WTC11 (cell line): Measurements from ENCODE around the gene SHISA6. TPM values are rescaled to one million over a fixed set of nuclear protein-coding genes. Genes with fewer than 3 reads are reported as not detected.

ENCODE experiments used
- ATAC-seq: fragments of 200-7000 bp; cut with Tn5 transposase; 2 replicates; pipeline ENCODE4 v1.10.0; 2021; ENCODE audit warnings: mild to moderate bottlenecking, moderate library complexity
- CTCF ChIA-PET: fragments of 300-600 bp; sonication (Branson Sonifier 250); formaldehyde crosslinking; loops from one replicate; lab custom pipeline; 2021; ENCODE audit warnings: antibody characterized with exemption; lab: Charles Lee
- POLR2A ChIA-PET: fragments of 350-600 bp; sonication (Branson Sonifier 250); formaldehyde crosslinking; loops from one replicate; lab custom pipeline; 2021; ENCODE audit warnings: antibody characterized with exemption; lab: Charles Lee
- DNase-seq: peaks from one replicate; pipeline ENCODE4 v3.0.0; 2021; ENCODE audit warnings: low spot score
- H3K27ac Mint-ChIP-seq: 2 replicates; pipeline ENCODE4 v1.8.0; 2021; ENCODE audit warnings: mixed read lengths
- H3K27me3 Mint-ChIP-seq: 2 replicates; pipeline ENCODE4 v1.8.0; 2021; ENCODE audit warnings: low read depth, mild to moderate bottlenecking, moderate library complexity, mixed read lengths
- H3K36me3 Mint-ChIP-seq: 2 replicates; pipeline ENCODE4 v1.8.0; 2021; ENCODE audit warnings: mixed read lengths
- H3K4me1 Mint-ChIP-seq: 2 replicates; pipeline ENCODE4 v1.8.0; 2022; ENCODE audit warnings: mixed read lengths
- H3K4me3 Mint-ChIP-seq: 2 replicates; pipeline ENCODE4 v1.8.0; 2021; ENCODE audit warnings: mild to moderate bottlenecking, moderate library complexity, mixed read lengths
- H3K9me3 Mint-ChIP-seq: 2 replicates; pipeline ENCODE4 v1.8.0; 2021; ENCODE audit warnings: mixed read lengths
- CREM ChIP-seq: sonication (generic); formaldehyde crosslinking; IDR thresholded peaks from 2 replicates; pipeline ENCODE4 v1.8.1; 2022; ENCODE audit warnings: mild to moderate bottlenecking, missing genetic modification reagents, moderate library complexity
- GRHL2 ChIP-seq: fragments of 250-450 bp; sonication (Bioruptor Pico); IDR thresholded peaks from 2 replicates; pipeline ENCODE4 v1.8.0; 2022; ENCODE audit warnings: mild to moderate bottlenecking, moderate library complexity; ENCODE audit not compliant: insufficient replicate concordance, severe bottlenecking
- KAT7 ChIP-seq: sonication (generic); formaldehyde crosslinking; IDR thresholded peaks from 2 replicates; pipeline ENCODE4 v1.8.1; 2023; ENCODE audit warnings: missing genetic modification reagents, mild to moderate bottlenecking, borderline replicate concordance
- MLX ChIP-seq: sonication (generic); formaldehyde crosslinking; IDR thresholded peaks from 2 replicates; pipeline ENCODE4 v1.8.1; 2023; ENCODE audit warnings: mild to moderate bottlenecking, missing genetic modification reagents, moderate library complexity
- MXD4 ChIP-seq: fragments of 250-450 bp; sonication (Bioruptor Pico); IDR thresholded peaks from 2 replicates; pipeline ENCODE4 v1.8.0; 2021; ENCODE audit warnings: mild to moderate bottlenecking, moderate library complexity, borderline replicate concordance
- NFE2L1 ChIP-seq: sonication (generic); formaldehyde crosslinking; IDR thresholded peaks from 2 replicates; pipeline ENCODE4 v1.8.1; 2023; ENCODE audit warnings: missing genetic modification reagents
- NR2C2 ChIP-seq: sonication (generic); formaldehyde crosslinking; IDR thresholded peaks from 2 replicates; pipeline ENCODE4 v1.8.0; 2022; ENCODE audit warnings: mild to moderate bottlenecking, missing genetic modification reagents
- PRDM15 ChIP-seq: sonication (generic); formaldehyde crosslinking; IDR thresholded peaks from 2 replicates; pipeline ENCODE4 v1.8.0; 2022; ENCODE audit warnings: missing genetic modification reagents
- RELA ChIP-seq: sonication (generic); formaldehyde crosslinking; IDR thresholded peaks from 2 replicates; pipeline ENCODE4 v1.8.1; 2022; ENCODE audit warnings: missing genetic modification reagents, mild to moderate bottlenecking, borderline replicate concordance
- TCF7 ChIP-seq: sonication (generic); formaldehyde crosslinking; IDR thresholded peaks from 2 replicates; pipeline ENCODE4 v1.8.0; 2022; ENCODE audit warnings: mild to moderate bottlenecking, low read depth, missing genetic modification reagents, moderate library complexity
- USF1 ChIP-seq: sonication (generic); formaldehyde crosslinking; IDR thresholded peaks from 2 replicates; pipeline ENCODE4 v1.8.0; 2022; ENCODE audit warnings: mild to moderate bottlenecking, missing genetic modification reagents
- ZNF121 ChIP-seq: sonication (generic); formaldehyde crosslinking; IDR thresholded peaks from 2 replicates; pipeline ENCODE4 v1.8.0; 2023; ENCODE audit warnings: missing genetic modification reagents
- ZNF219 ChIP-seq: sonication (generic); formaldehyde crosslinking; IDR thresholded peaks from 2 replicates; pipeline ENCODE4 v1.8.0; 2023; ENCODE audit warnings: missing genetic modification reagents, mild to moderate bottlenecking, borderline replicate concordance
- total RNA-seq: library from RNA; stranded (reverse); gene quantifications from 3 replicates; pipeline ENCODE4 v1.2.3, GENCODE V29; 2021
- TF ChIP-seq, protein P1 (sequence below): fragments of 250-450 bp; sonication (Bioruptor Pico); IDR thresholded peaks from 2 replicates; pipeline ENCODE4 v1.9.0; 2021; ENCODE audit warnings: moderate library complexity, mild to moderate bottlenecking, inconsistent platforms, borderline replicate concordance
- TF ChIP-seq, protein P2 (sequence below): sonication (generic); formaldehyde crosslinking; IDR thresholded peaks from 2 replicates; pipeline ENCODE4 v1.8.1; 2023; ENCODE audit warnings: mild to moderate bottlenecking, missing genetic modification reagents
- TF ChIP-seq, protein P3 (sequence below): fragments of 250-450 bp; sonication (Bioruptor Pico); IDR thresholded peaks from 2 replicates; pipeline ENCODE4 v1.9.0; 2021; ENCODE audit warnings: mild to moderate bottlenecking, borderline replicate concordance
- TF ChIP-seq, protein P4 (sequence below): sonication (generic); formaldehyde crosslinking; IDR thresholded peaks from 2 replicates; pipeline ENCODE4 v1.8.1; 2023; ENCODE audit warnings: mild to moderate bottlenecking, moderate library complexity, missing genetic modification reagents
- TF ChIP-seq, protein P5 (sequence below): fragments of 250-450 bp; sonication (Bioruptor Pico); conservative IDR thresholded peaks from 2 replicates; pipeline ENCODE4 v1.9.0; 2021; ENCODE audit warnings: mild to moderate bottlenecking

The SHISA6 gene
- total RNA-seq, 1 experiment from 2014 or later, result 1.1 TPM

DNA sequence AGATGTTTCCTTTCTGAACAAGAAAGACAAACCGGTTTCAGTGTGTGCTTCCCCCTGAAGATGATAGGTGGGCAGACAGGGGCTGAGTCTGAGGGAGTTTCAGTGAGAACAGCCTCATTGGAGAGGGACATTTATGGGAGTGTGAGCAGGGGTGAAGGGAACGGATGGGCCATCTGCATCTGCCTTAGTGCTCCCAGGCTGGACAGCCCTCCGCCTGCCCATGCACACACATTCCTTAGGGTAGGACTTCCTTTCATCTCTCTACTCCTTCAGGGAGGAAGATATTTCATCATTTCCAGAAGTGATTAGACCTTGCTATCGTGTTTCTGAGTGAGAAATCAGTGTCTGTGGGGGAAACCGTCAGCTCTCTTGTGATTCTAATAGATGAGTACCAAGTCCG, 3.8 kb downstream of the SHISA6 start:
- ATAC-seq, result no peak
- Mint-ChIP-seq H3K9me3 (peaks cover 61% of the 10 kb centered on the region), H3K27ac (no peak overlapping the region), H3K27me3 (peaks cover 42% of the 10 kb centered on the region), H3K4me3 (no peak overlapping the region), H3K36me3 (peaks cover 59% of the 10 kb centered on the region), H3K4me1 (no peaks in the 10 kb centered on the region)
- TF ChIP-seq RELA (CRISPR knock-in tag) (no peak), MXD4 (no peak), PRDM15 (no peak), ZNF219 (no peak), GRHL2 (CRISPR knock-in tag) (no peak), KAT7 (CRISPR knock-in tag) (no peak), USF1 (no peak), TCF7 (CRISPR knock-in tag) (no peak), MLX (no peak), NFE2L1 (no peak)
- TF ChIP-seq, protein P1, sequence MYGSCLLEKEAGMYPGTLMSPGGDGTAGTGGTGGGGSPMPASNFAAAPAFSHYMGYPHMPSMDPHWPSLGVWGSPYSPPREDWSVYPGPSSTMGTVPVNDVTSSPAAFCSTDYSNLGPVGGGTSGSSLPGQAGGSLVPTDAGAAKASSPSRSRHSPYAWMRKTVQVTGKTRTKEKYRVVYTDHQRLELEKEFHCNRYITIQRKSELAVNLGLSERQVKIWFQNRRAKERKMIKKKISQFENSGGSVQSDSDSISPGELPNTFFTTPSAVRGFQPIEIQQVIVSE (CRISPR knock-in tag), result no peak
- POLR2A ChIA-PET, result no interaction called here
- CTCF ChIA-PET, result no interaction called here
- DNase-seq, result no peak

DNA sequence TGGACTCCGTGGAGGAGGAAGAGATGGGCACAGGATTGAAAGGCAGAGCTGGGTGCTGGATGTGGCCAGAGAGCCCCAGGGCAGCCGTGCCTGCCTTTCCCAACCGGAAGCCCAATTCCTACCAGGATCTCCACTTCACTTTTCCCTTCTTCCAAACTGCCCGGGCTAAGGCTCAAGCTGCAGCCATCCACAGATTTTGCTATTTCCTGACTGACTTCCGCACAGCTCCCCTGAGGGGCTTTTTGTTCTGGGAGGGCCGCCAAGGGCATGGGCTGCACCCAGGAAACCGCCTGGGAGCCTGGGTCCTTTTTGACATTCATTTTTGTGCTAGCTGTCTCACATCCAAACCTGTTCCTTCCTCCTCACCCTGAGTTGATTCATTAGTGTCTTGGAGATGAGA, 4.2 kb downstream of the SHISA6 start:
- CTCF ChIA-PET, result no interaction called here
- DNase-seq (no peak), ATAC-seq (no peak)
- H3K4me1 Mint-ChIP-seq, result no peaks in the 10 kb centered on the region
- H3K27me3 Mint-ChIP-seq, result peaks cover 39% of the 10 kb centered on the region
- peaks cover 64% of the 10 kb centered on the region for H3K9me3 Mint-ChIP-seq
- no peak overlapping the region for H3K27ac Mint-ChIP-seq
- peaks cover 61% of the 10 kb centered on the region for H3K36me3 Mint-ChIP-seq
- no peak overlapping the region for H3K4me3 Mint-ChIP-seq
- POLR2A ChIA-PET, result no interaction called here
- TF ChIP-seq, protein P2, sequence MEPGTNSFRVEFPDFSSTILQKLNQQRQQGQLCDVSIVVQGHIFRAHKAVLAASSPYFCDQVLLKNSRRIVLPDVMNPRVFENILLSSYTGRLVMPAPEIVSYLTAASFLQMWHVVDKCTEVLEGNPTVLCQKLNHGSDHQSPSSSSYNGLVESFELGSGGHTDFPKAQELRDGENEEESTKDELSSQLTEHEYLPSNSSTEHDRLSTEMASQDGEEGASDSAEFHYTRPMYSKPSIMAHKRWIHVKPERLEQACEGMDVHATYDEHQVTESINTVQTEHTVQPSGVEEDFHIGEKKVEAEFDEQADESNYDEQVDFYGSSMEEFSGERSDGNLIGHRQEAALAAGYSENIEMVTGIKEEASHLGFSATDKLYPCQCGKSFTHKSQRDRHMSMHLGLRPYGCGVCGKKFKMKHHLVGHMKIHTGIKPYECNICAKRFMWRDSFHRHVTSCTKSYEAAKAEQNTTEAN (CRISPR knock-in tag), result no peak
- TF ChIP-seq, protein P3, sequence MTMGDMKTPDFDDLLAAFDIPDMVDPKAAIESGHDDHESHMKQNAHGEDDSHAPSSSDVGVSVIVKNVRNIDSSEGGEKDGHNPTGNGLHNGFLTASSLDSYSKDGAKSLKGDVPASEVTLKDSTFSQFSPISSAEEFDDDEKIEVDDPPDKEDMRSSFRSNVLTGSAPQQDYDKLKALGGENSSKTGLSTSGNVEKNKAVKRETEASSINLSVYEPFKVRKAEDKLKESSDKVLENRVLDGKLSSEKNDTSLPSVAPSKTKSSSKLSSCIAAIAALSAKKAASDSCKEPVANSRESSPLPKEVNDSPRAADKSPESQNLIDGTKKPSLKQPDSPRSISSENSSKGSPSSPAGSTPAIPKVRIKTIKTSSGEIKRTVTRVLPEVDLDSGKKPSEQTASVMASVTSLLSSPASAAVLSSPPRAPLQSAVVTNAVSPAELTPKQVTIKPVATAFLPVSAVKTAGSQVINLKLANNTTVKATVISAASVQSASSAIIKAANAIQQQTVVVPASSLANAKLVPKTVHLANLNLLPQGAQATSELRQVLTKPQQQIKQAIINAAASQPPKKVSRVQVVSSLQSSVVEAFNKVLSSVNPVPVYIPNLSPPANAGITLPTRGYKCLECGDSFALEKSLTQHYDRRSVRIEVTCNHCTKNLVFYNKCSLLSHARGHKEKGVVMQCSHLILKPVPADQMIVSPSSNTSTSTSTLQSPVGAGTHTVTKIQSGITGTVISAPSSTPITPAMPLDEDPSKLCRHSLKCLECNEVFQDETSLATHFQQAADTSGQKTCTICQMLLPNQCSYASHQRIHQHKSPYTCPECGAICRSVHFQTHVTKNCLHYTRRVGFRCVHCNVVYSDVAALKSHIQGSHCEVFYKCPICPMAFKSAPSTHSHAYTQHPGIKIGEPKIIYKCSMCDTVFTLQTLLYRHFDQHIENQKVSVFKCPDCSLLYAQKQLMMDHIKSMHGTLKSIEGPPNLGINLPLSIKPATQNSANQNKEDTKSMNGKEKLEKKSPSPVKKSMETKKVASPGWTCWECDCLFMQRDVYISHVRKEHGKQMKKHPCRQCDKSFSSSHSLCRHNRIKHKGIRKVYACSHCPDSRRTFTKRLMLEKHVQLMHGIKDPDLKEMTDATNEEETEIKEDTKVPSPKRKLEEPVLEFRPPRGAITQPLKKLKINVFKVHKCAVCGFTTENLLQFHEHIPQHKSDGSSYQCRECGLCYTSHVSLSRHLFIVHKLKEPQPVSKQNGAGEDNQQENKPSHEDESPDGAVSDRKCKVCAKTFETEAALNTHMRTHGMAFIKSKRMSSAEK (CRISPR knock-in tag), result no peak
- TF ChIP-seq KAT7 (CRISPR knock-in tag), result no peak
- TF ChIP-seq, protein P4, sequence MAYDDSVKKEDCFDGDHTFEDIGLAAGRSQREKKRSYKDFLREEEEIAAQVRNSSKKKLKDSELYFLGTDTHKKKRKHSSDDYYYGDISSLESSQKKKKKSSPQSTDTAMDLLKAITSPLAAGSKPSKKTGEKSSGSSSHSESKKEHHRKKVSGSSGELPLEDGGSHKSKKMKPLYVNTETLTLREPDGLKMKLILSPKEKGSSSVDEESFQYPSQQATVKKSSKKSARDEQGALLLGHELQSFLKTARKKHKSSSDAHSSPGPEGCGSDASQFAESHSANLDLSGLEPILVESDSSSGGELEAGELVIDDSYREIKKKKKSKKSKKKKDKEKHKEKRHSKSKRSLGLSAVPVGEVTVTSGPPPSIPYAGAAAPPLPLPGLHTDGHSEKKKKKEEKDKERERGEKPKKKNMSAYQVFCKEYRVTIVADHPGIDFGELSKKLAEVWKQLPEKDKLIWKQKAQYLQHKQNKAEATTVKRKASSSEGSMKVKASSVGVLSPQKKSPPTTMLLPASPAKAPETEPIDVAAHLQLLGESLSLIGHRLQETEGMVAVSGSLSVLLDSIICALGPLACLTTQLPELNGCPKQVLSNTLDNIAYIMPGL (CRISPR knock-in tag), result no peak
- no peak for TF ChIP-seq CREM (CRISPR knock-in tag)
- TF ChIP-seq NR2C2, result no peak
- TF ChIP-seq, protein P5, sequence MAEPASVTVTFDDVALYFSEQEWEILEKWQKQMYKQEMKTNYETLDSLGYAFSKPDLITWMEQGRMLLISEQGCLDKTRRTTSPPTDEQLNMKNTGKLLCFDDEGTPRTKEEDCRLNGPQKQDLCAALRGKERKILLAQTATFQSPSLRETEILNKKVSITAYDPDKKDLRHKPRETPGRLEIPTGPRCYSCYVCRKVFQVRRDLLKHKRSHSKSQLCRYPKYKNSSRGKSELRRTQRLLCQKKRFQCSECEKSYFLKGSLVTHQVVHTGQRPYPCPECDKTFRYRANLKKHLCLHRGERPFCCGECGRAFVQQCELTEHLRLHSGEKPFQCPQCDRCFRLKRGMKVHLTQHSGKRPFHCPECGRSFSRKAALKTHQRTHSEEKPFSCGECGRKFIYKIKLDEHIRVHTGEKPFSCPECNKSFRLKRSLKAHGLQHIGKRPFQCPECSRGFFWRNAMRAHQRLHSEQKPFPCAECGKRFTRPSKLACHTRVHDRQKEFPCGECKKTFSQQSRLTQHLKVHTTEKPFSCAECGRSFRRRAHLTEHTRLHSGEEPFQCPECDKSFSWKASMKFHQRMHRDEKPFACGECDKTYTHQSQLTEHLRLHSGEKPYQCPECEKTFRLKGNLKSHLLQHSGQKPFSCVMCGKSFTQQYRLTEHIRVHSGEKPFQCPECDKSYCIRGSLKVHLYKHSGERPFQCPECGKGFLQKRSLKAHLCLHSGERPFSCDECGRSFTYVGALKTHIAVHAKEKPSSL (CRISPR knock-in tag), result no peak
- no peak for TF ChIP-seq ZNF121 (CRISPR knock-in tag)
